CD8-positive, alpha-beta memory T cell (primary cell): ENCODE measurements around the gene RAB2B. TPM values are rescaled to one million over a fixed set of nuclear protein-coding genes. Genes with fewer than 3 reads are reported as not detected.

Experiments
- CTCF ChIA-PET: fragments of 350-600 bp; sonication (Branson Sonifier 250); formaldehyde crosslinking; loops from one replicate; lab custom pipeline; 2021; ENCODE audit warnings: antibody characterized with exemption; lab: Charles Lee
- POLR2A ChIA-PET: fragments of 350-600 bp; sonication (Branson Sonifier 250); formaldehyde crosslinking; loops from one replicate; lab custom pipeline; 2021; ENCODE audit warnings: antibody characterized with exemption; lab: Charles Lee
- DNase-seq, 5 donors: peaks; one replicate each; pipeline versions ENCODE4 v3.0.0 to v3.0.0-alpha.2; 2020 to 2022; ENCODE audit warnings: mixed read lengths in 1 of 5
- H3K27ac ChIP-seq: one replicate; pipeline ENCODE4 v1.7.0; 2013; ENCODE audit warnings: low read depth, mild to moderate bottlenecking, low read length, moderate library complexity
- H3K27me3 ChIP-seq: 2 replicates; pipeline ENCODE4 v1.7.0; 2013; ENCODE audit warnings: low read length, mild to moderate bottlenecking; ENCODE audit not compliant: insufficient read depth, poor library complexity, severe bottlenecking
- H3K36me3 ChIP-seq: 2 replicates; pipeline ENCODE4 v1.7.0; 2013; ENCODE audit warnings: mild to moderate bottlenecking, low read length, moderate library complexity; ENCODE audit not compliant: insufficient read depth
- H3K4me1 ChIP-seq: 2 replicates; pipeline ENCODE4 v1.7.0; 2013; ENCODE audit warnings: mild to moderate bottlenecking, low read length, moderate library complexity; ENCODE audit not compliant: insufficient read depth
- H3K4me3 ChIP-seq: 2 replicates; pipeline ENCODE4 v1.7.0; 2013; ENCODE audit warnings: mild to moderate bottlenecking, low read length
- H3K9me3 ChIP-seq: 2 replicates; pipeline ENCODE4 v1.7.0; 2013; ENCODE audit warnings: mild to moderate bottlenecking, low read length
- H3K27ac Mint-ChIP-seq, 8 donors: one replicate each; pipeline ENCODE4 v1.8.0; 2020 to 2021; ENCODE audit warnings: mixed read lengths in 8 of 8, mild to moderate bottlenecking in 6 of 8, inconsistent platforms in 3 of 8, moderate library complexity in 3 of 8
- H3K27me3 Mint-ChIP-seq, 2 donors: one replicate each; pipeline ENCODE4 v1.8.0; 2020 to 2021; ENCODE audit warnings: mixed read lengths in 2 of 2, mild to moderate bottlenecking in 1 of 2, moderate library complexity in 1 of 2
- H3K36me3 Mint-ChIP-seq, 3 donors: one replicate each; pipeline ENCODE4 v1.8.0; 2020 to 2021; ENCODE audit warnings: mixed read lengths in 3 of 3, inconsistent platforms in 1 of 3, mild to moderate bottlenecking in 1 of 3
- H3K4me1 Mint-ChIP-seq, 3 donors: one replicate each; pipeline ENCODE4 v1.8.0; 2020 to 2021; ENCODE audit warnings: mixed read lengths in 3 of 3, inconsistent platforms in 1 of 3, mild to moderate bottlenecking in 1 of 3
- H3K4me3 Mint-ChIP-seq, 7 donors: one replicate each; pipeline ENCODE4 v1.8.0; 2020 to 2021; ENCODE audit warnings: mixed read lengths in 7 of 7, mild to moderate bottlenecking in 6 of 7, moderate library complexity in 4 of 7, inconsistent platforms in 2 of 7
- H3K9me3 Mint-ChIP-seq, 5 donors: one replicate each; pipeline ENCODE4 v1.8.0; 2020 to 2022; ENCODE audit warnings: mixed read lengths in 5 of 5, mild to moderate bottlenecking in 3 of 5, moderate library complexity in 2 of 5, inconsistent platforms in 1 of 5
- polyA plus RNA-seq: library from polyadenylated mRNA; unstranded; fragments of 300-500 nt; fragmentation: Illumina TruSeq; gene quantifications from one replicate; pipeline ENCODE4 v1.2.3, GENCODE V29; 2021
- total RNA-seq, 2 experiments: library from RNA; stranded (reverse); gene quantifications; one replicate each; pipeline ENCODE4 v1.2.3, GENCODE V29; 2021

RAB2B gene
- total RNA-seq (10 to 100 TPM; 25.5 to 25.7 TPM), polyA plus RNA-seq (14.4 TPM)

GRCh38 chr14:21476925-21477681 lies at the start of gene RAB2B, which contains the start of gene TOX4:
RAB2B (minus strand) TSS chr14:21476959; CDS start chr14:21476872, 87 bp downstream.
TOX4 (plus strand) TSS chr14:21477195; CDS start chr14:21477279, 84 bp downstream.
- peaks cover 25% of the 10 kb centered on the region for H3K4me1 ChIP-seq
- no peaks in the 10 kb centered on the region for H3K9me3 ChIP-seq
- peak within 1 kb of the TSS; percentile 94 for H3K27ac ChIP-seq
- peaks cover 5% of the 10 kb centered on the region for H3K36me3 ChIP-seq
- no peaks in the 10 kb centered on the region for H3K27me3 Mint-ChIP-seq
- H3K4me1 Mint-ChIP-seq, result peaks cover 32 to 74% (median 64%) of the 10 kb centered on the region in 3 donors
- peaks cover 2 to 61% (median 8%) of the 10 kb centered on the region in 3 donors for H3K36me3 Mint-ChIP-seq
- POLR2A ChIA-PET, result interaction anchor here (2.1 to 2.2 kb wide), 4 partner anchors 11 to 40 kb away, joined by 6 to 28 read pairs (median 10); partner anchors contain the start of genes CHD8 and METTL3
- H3K9me3 Mint-ChIP-seq, result no peaks in the 10 kb centered on the region
- peak within 1 kb of the TSS; percentile 90 to 100 (median 100) for H3K27ac Mint-ChIP-seq
- no peaks in the 10 kb centered on the region for H3K27me3 ChIP-seq
- peak within 1 kb of the TSS; percentile 98 for H3K4me3 ChIP-seq
- H3K4me3 Mint-ChIP-seq, result peak within 1 kb of the TSS; percentile 95 to 100 (median 98)
- CTCF ChIA-PET, result interaction anchor here (0.8 to 3.7 kb wide), 13 partner anchors 13 to 372 kb away, joined by 3 to 22 read pairs (median 5); partner anchors contain the start of genes CHD8, METTL3 and SALL2
- peak; percentile 89 to 98 (median 97) for DNase-seq

DNA sequence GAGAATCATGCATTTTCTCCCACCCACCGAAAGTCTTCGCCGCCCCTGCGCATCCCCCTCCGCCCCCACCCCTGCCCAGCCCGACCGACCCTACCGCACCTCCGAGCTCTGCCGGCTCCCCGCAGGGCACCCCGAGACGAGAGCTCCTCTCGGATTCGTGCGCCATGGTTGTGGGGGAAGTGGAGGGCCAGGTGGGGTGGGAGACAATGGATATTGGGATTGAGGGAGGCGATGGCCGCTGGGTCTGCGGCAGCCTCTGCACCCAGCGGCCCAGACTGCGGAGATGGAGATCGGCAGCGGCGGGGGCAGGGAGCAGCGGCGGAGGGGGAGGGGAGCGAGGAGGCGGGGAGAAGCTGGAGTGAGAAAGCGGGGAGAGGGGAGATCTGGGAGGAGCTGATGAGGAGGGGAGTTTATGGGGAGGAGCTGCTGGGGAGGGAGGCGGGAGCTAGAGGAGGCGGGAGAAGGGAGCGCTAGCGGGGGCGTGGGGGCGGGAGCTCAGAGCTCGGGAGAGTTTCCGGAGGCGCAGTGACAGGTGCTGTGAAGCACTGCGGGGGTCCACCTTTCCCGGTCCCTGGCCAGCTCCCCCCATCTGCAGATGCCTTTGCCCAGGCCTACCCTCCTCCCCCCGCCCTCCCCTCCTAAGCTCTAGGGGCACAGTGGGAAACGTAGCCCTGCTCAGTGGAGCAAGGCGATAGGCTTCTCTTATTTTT lies 49.4 kb upstream of the RAB2B start, which contains the start of gene SALL2:
Gene SALL2, minus strand, starts transcription at position 385 of the 710 bp plus-strand sequence. Its CDS starts 219 bp downstream, at position 166.
- H3K27ac ChIP-seq, result peak within 1 kb of the TSS; percentile 38
- peak; percentile 41 to 70 (median 57) for DNase-seq

DNA sequence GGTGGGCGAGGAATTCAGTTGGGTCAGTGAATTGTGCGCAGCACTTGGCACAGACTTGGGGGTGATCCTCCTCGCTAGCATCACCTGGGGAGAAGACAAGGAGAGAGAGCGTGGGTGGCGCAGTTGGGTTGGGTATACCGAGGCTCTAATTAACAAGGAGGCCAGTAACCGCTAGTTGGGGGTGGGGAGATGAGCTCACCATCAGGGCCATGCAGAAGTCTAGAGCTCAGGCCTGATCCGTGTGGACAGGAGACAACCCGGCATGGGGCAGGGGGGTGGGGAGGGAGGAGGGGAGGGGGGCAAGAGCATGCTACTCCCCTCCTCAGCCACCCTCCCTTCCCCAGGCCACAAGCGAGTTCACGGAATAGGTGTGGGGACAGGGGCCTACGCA lies 48.8 kb upstream of the RAB2B start:
- Mint-ChIP-seq H3K27me3 (no peaks in the 10 kb centered on the region), H3K9me3 (no peaks in the 10 kb centered on the region), H3K4me1 (peaks cover 10 to 15% (median 14%) of the 10 kb centered on the region in 3 donors), H3K27ac (peak overlapping the region in 5 of 8 donors; percentile 41 to 89 (median 81)), H3K4me3 (peak overlapping the region; percentile 74 to 94 (median 85)), H3K36me3 (no peaks in the 10 kb centered on the region)
- ChIA-PET POLR2A (interaction anchor here (0.6 to 1.4 kb wide), 4 partner anchors 8 to 1761 kb away, joined by 3 to 8 read pairs (median 4); partner anchors contain the start of genes HOMEZ, METTL3 and PRMT5), CTCF (interaction anchor here (1.0 to 1.8 kb wide), 3 partner anchors 15 to 48 kb away, joined by 4 to 9 read pairs (median 4); partner anchors contain the start of genes METTL3, RAB2B and TOX4)
- H3K27ac ChIP-seq, result no peak overlapping the region
- H3K4me1 ChIP-seq, result peaks cover 11% of the 10 kb centered on the region
- no peaks in the 10 kb centered on the region for H3K27me3 ChIP-seq
- no peak overlapping the region for H3K4me3 ChIP-seq
- H3K36me3 ChIP-seq, result no peaks in the 10 kb centered on the region
- no peak for DNase-seq
- no peaks in the 10 kb centered on the region for H3K9me3 ChIP-seq

More for the DNA sequence above, 49.4 kb upstream of the RAB2B start, which contains the start of gene SALL2:
- peaks cover 11% of the 10 kb centered on the region for H3K4me1 ChIP-seq
- ChIA-PET POLR2A (interaction anchor here (0.6 to 1.4 kb wide), 4 partner anchors 9 to 1760 kb away, joined by 3 to 8 read pairs (median 4); partner anchors contain the start of genes HOMEZ, METTL3 and PRMT5), CTCF (interaction anchor here (0.8 to 1.8 kb wide), 7 partner anchors 9 to 1030 kb away, joined by 3 to 9 read pairs (median 4); partner anchors contain the start of genes METTL3, RAB2B and TOX4)
- peak within 1 kb of the TSS; percentile 64 for H3K4me3 ChIP-seq
- no peaks in the 10 kb centered on the region for H3K27me3 ChIP-seq
- no peaks in the 10 kb centered on the region for H3K27me3 Mint-ChIP-seq
- no peaks in the 10 kb centered on the region for H3K36me3 ChIP-seq
- peak within 1 kb of the TSS; percentile 74 to 94 (median 85) for H3K4me3 Mint-ChIP-seq
- no peaks in the 10 kb centered on the region for H3K9me3 ChIP-seq
- no peaks in the 10 kb centered on the region for H3K36me3 Mint-ChIP-seq
- no peaks in the 10 kb centered on the region for H3K9me3 Mint-ChIP-seq
- peaks cover 10 to 15% (median 14%) of the 10 kb centered on the region in 3 donors for H3K4me1 Mint-ChIP-seq
- peak within 1 kb of the TSS in 6 of 8 donors; percentile 41 to 94 (median 79) for H3K27ac Mint-ChIP-seq

DNA sequence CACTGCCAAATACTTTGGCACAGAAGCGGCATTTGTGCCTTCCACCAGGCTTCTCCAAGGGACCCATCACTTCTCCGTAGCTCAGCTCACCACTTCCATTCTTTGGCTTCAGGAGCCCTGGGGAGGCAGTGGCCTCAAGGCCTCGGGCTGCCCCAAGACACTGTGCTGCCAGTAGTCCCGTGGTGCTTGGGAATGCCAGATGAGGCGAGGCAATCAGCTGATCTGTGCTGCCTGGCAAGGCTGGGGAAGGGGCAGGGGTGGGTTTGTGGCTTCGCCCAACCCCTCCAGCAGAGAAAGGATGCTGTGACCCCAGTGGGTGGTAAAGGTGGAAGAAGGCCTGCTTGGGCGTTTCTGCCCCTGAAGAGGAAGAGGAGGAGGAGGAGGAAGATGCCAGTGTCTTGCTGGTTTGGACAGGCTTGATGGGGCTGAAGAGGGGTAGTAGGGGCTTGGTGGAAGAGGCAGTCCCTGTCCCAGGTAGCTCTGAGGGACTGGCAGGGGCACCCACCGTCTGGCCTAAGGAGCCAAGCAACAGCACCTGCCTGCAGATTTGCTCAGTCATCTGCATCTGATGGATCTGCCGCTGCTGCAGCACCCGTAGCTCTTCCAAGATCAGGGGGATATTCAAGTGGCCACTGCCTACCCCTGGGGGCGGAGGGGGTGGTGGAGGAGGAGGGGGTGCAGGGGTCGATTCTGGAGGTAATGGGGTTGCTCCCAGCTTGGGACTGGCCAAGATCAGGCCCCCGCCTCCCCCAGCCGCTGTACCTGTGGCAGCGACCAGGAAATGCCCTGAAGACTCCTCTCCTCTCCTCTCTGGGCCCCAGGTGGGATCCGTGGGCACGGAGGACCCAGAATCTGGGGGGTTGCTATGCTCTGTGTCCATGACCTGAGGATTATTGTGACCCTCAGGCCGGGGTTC lies 48.1 kb upstream of the RAB2B start:
- ChIA-PET CTCF (interaction anchor here (1.1 to 1.8 kb wide), 2 partner anchors 14 to 32 kb away, joined by 4 to 9 read pairs; partner anchors contain the start of gene METTL3), POLR2A (interaction anchor here (0.6 kb wide), 1 partner anchor 1101 kb away, joined by 9 read pairs; no protein-coding TSS in a partner anchor)
- peak overlapping the region; percentile 74 to 94 (median 85) for H3K4me3 Mint-ChIP-seq
- H3K36me3 Mint-ChIP-seq, result no peaks in the 10 kb centered on the region
- no peaks in the 10 kb centered on the region for H3K36me3 ChIP-seq
- peak overlapping the region in 6 of 8 donors; percentile 41 to 98 (median 79) for H3K27ac Mint-ChIP-seq
- H3K27ac ChIP-seq, result no peak overlapping the region
- peaks cover 11% of the 10 kb centered on the region for H3K4me1 ChIP-seq
- no peaks in the 10 kb centered on the region for H3K9me3 ChIP-seq
- H3K9me3 Mint-ChIP-seq, result no peaks in the 10 kb centered on the region
- H3K27me3 Mint-ChIP-seq, result no peaks in the 10 kb centered on the region
- H3K4me3 ChIP-seq, result no peak overlapping the region
- no peaks in the 10 kb centered on the region for H3K27me3 ChIP-seq
- DNase-seq, result no peak
- H3K4me1 Mint-ChIP-seq, result peaks cover 10 to 15% (median 14%) of the 10 kb centered on the region in 3 donors

DNA sequence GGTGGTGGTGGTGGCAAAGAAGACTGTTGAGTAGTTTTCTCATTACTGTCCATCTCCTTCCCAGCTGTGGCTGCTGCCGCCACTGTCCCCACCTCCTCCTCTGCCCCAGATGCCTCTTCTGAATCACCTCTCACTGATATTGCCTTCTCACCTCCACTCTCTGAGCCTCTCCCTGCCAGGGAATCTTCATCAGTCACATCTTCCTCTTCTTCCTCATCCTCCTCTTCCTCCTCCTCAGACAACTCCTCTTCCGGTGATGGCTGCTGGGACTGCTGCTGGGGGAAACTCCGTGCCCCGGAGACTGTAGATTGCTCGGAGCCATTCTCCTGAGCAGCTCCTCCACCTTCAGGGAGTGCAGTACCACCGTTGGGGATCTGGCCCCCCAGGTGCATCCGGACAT lies 46.4 kb upstream of the RAB2B start:
- Mint-ChIP-seq H3K4me1 (peaks cover 10 to 15% (median 14%) of the 10 kb centered on the region in 3 donors), H3K36me3 (peaks cover 0 to 1% (median 0%) of the 10 kb centered on the region in 3 donors), H3K27ac (peak overlapping the region in 1 of 8 donors; percentile 19), H3K27me3 (peaks cover 4 to 8% of the 10 kb centered on the region in 2 donors), H3K4me3 (peak overlapping the region in 3 of 7 donors; percentile 11 to 80 (median 60)), H3K9me3 (no peaks in the 10 kb centered on the region)
- H3K4me1 ChIP-seq, result peaks cover 11% of the 10 kb centered on the region
- DNase-seq, result no peak
- no peaks in the 10 kb centered on the region for H3K9me3 ChIP-seq
- H3K4me3 ChIP-seq, result no peak overlapping the region
- CTCF ChIA-PET, result interaction anchor here (0.8 to 1.8 kb wide), 2 partner anchors 25 to 33 kb away, joined by 3 to 4 read pairs; no protein-coding TSS in a partner anchor
- no peaks in the 10 kb centered on the region for H3K36me3 ChIP-seq
- H3K27me3 ChIP-seq, result no peaks in the 10 kb centered on the region
- POLR2A ChIA-PET, result interaction anchor here (0.5 kb wide), 1 partner anchor 69 kb away, joined by 3 read pairs; no protein-coding TSS in a partner anchor
- no peak overlapping the region for H3K27ac ChIP-seq

DNA sequence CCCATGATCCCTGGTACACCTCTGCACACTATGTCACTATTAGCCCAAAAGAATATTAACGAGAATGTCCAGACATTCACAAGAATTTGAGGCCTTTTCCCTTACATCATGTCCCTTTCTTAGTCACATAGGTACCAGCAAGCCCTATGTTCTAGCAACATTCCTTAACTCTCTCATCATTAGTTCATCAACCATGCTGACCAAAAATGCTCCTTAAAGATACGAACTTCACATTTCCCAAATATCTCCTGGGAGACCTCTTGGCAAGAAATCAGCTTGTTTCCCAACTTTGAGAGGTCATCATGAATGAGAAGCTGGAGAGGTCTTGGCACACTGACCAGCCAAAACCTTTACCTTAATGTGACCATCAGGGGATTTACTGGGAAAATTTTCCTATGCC lies 44.7 kb upstream of the RAB2B start:
- CTCF ChIA-PET, result interaction anchor here (1.5 kb wide), 1 partner anchor 23 kb away, joined by 6 read pairs; no protein-coding TSS in a partner anchor
- no peak overlapping the region for H3K27ac ChIP-seq
- no peak overlapping the region for H3K27ac Mint-ChIP-seq
- no peak for DNase-seq
- no peaks in the 10 kb centered on the region for H3K36me3 ChIP-seq
- H3K4me3 ChIP-seq, result no peak overlapping the region
- peaks cover 5 to 6% (median 5%) of the 10 kb centered on the region in 3 donors for H3K4me1 Mint-ChIP-seq
- no peaks in the 10 kb centered on the region for H3K9me3 Mint-ChIP-seq
- H3K9me3 ChIP-seq, result no peaks in the 10 kb centered on the region
- POLR2A ChIA-PET, result no interaction called here
- peak overlapping the region in 1 of 7 donors; percentile 22 for H3K4me3 Mint-ChIP-seq
- no peaks in the 10 kb centered on the region for H3K27me3 ChIP-seq
- H3K36me3 Mint-ChIP-seq, result peaks cover 0 to 1% (median 0%) of the 10 kb centered on the region in 3 donors
- peaks cover 4 to 8% of the 10 kb centered on the region in 2 donors for H3K27me3 Mint-ChIP-seq
- peaks cover 2% of the 10 kb centered on the region for H3K4me1 ChIP-seq
